Measurements from ENCODE around the gene MMEL1.

MMEL1 gene

GRCh38 chr1:2557482-2558400, 75.1 kb downstream of the MMEL1 start:
- in situ Hi-C loops (cut with MboI; ENCODE audit: low pct_unique_long_range_greater_than_20kb, low sequenced_read_pairs, unreplicated experiment), result no loop called here
- TF ChIP-seq CTCF (IDR thresholded peaks at IDR 0.05; ENCODE audit: extremely low read depth, insufficient read depth, missing control alignments), result no peak
- DNase-seq (ENCODE audit: low spot score), result no peak

DNA sequence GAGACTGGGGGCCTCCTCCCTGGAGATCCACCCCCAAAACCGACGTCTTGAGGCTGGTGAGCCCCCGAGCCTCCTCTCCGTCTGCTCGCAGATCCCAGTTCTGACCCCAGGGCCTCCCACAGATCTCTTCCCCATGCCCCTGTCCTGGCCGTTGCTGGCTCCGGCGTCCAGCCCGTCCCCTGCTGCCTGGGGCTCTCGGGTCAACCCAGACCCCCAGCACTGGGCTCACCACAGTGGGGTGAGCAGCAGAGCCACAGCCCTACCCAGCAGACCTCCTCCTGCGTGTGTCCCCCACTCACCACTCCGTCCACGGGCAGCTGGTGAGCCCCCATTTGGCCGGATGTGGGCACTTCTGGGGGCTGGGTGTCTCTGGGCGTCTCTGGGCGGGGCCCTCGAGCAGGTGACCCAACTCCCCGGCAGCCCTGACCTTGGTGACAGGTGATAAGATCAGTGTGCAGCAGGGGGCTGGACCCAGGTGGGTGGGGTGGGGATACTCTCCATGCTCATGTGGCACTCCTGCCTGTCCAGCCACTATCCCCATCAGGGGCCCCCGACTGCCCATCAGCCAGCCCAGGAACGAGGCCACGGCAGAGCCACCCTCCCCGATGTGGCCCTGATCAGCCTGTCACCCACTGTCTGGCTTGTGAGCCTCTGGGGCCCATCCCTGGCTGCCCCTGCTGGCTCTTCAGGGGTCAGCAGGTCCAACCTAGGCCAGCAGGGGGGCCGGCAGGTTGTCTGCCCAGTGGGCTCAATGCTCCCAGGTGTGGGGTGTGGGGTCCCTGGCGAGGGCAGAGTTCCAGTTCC, 75.9 kb downstream of the MMEL1 start:
- TF ChIP-seq CTCF (IDR thresholded peaks at IDR 0.05; ENCODE audit: extremely low read depth, insufficient read depth, missing control alignments), result no peak
- in situ Hi-C loops (cut with MboI; ENCODE audit: low pct_unique_long_range_greater_than_20kb, low sequenced_read_pairs, unreplicated experiment), result no loop called here
- peak; percentile 73 for DNase-seq (ENCODE audit: low spot score)

- DNase-seq (ENCODE audit: low spot score), result peak; percentile 89
- peak; percentile 1 for TF ChIP-seq CTCF (IDR thresholded peaks at IDR 0.05; ENCODE audit: extremely low read depth, insufficient read depth, missing control alignments)
- in situ Hi-C loops (cut with MboI; ENCODE audit: low pct_unique_long_range_greater_than_20kb, low sequenced_read_pairs, unreplicated experiment), result no loop called here
These were observed 76.5 kb downstream of the MMEL1 start, which contains the start of gene TNFRSF14 for GRCh38 chr1:2556277-2556677. Gene TNFRSF14 (plus strand): TSS chr1:2556371. CDS start chr1:2556665, 294 bp downstream.

GRCh38 chr1:2555634-2556276, 77.1 kb downstream of the MMEL1 start:
- DNase-seq (ENCODE audit: low spot score), result peak; percentile 79
- in situ Hi-C loops (cut with MboI; ENCODE audit: low pct_unique_long_range_greater_than_20kb, low sequenced_read_pairs, unreplicated experiment), result no loop called here
- peak; percentile 9 for TF ChIP-seq CTCF (IDR thresholded peaks at IDR 0.05; ENCODE audit: extremely low read depth, insufficient read depth, missing control alignments)

DNA sequence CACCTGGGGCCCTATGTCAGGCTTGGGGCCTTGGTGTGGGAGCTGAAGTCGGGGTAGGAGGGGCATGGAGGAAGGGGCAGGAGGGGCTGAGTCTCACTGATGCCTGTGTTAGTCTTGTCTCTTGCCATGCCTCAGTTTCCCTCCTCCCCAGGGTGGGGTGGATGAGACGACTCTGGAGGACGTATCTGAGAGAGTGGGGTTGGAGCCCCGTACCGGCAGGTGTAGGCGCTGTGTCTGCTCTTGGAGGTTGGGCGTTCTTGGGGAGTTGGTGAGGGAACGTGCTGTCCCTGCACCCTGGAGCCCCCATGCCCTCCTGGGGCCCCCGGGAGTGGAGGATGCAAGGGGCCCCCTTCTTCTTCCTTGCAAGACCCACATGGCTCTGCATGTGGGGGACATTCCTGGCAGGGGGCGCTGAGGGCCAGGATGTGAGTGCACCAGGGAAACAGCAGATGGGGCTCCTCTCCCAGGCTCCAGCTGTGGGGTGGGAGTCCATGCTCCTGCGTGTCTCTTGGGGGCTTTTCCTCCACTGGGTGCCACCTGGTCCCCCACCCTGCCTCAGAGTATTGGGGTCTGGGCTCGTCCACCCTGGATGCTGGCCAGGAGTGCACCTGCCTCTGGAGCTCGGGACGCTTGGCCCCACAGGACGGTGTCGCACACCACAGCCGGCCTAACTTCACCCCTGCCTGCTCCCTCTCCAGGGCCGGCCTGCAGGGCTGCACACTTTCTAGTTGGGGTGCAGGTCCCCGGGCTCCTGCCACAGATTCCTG, 78.0 kb downstream of the MMEL1 start:
- TF ChIP-seq CTCF (IDR thresholded peaks at IDR 0.05; ENCODE audit: extremely low read depth, insufficient read depth, missing control alignments), result peak; percentile 89
- in situ Hi-C loops (cut with MboI; ENCODE audit: low pct_unique_long_range_greater_than_20kb, low sequenced_read_pairs, unreplicated experiment), result no loop called here
- peak; percentile 77 for DNase-seq (ENCODE audit: low spot score)

Measured in GM13977 (cell line).